Activated effector memory CD4-positive, alpha-beta T cell treated with Interleukin-2 at 50 U/mL for 16 hours (primary cell): Measurements from ENCODE around the gene ANKRD11.
A peak's percentile ranks its signal among the peaks of the same experiment; 100 is the strongest.

ENCODE experiments used
- DNase-seq: peaks from one replicate; pipeline ENCODE4 v3.0.0-alpha.2; 2020

ANKRD11 gene

DNA sequence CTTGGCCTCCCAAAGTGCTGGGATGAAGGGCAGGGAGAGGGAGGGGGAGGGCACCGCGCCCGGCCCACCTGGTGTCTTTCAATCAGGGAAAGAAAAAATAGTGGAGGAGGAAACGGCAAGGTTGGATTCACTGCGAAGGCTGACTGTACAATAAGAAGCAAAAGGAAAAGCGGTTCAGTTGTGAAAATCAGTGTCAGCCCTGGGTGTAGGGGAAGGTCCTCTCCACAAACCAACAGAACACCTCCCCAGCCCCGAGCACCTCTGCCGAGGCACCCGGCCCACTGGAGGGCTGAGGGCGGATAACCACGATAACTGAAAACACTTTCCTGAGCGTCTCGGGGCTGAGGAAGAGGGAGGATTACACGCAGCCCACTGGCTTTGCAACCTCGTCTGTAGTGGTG is 16.4 kb upstream of the ANKRD11 start:
- DNase-seq = peak; percentile 4

DNA sequence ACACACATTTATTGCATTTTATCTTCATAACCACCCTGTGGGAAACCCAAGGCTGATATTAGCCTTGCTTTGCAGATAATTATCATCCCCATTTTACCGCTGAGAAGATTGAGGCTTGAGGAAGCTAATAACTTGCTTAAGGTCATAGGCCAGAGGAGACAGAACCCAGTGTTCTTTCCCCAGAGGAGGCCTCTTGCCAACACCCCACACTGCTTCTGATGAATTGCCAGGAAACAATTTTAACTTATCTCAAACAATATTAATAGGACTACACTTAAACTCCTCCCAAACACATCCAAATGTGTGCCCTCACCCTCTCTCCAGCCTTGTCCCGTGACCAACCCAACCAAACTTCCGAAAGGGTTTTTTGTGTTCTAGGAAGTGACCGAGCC is 15.7 kb upstream of the ANKRD11 start:
- DNase-seq = no peak

DNA sequence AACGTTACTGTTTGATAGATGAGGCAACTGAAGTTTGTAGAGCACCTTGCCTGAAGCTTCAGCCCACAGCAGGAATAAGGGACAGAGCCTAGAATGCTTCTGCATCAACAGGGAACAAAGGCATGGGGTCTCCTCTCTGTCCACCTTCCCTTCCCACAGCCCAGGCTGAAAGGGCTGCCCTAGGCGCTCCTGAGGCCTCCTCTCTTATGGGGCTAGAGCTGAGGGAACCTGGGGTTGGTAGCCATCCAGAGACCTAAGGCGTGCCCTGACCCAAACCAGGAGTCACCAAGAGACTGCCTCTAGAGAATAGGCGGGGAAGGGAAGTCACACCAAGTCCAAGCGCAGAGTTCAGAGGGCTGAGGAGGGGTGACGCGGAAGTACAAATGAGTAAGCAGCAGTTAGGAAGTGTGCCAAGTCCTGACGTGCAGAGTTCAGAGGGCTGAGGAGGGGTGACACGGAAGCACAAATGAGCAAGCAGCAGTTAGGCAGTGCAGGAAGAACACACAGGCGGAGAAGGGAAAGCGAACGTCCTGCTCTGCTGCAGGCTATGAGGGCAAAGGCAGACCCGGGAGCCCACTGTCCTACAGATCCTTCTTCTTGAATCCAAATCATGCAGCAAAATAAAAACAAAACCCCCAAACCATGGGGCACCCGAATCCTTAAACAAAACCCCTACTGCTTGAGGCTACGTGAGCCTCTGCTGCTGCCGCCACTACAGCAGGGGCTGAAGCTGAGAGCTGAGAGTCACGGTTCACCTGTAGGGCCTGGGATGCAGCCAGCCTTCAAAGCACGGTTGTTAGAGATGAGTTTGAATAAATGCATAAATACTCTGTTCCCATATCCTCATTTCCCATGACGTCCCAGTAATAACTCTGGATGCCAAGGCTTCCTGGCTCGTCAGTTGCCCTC is 15.1 kb upstream of the ANKRD11 start:
- peak; percentile 82 for DNase-seq

DNA sequence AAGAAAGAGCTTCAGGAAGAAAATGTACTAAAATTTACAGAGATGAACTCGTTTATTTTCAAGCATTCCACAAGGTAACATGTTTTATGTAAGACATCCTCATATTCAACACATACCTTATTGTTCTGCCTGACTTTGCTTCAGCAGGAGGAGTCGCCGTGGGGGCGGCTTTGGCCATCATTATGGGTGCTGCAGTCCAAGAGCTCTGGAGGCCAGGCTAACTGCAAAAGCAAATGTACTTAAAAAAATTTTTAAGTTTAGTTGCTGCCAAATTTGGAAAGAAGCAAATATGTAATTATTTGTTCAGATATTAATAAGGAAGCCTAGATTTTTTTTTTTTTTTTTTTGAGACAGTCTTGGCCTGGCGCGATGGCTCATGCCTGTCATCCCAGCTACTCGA is 13.7 kb upstream of the ANKRD11 start:
- DNase-seq = no peak

DNA sequence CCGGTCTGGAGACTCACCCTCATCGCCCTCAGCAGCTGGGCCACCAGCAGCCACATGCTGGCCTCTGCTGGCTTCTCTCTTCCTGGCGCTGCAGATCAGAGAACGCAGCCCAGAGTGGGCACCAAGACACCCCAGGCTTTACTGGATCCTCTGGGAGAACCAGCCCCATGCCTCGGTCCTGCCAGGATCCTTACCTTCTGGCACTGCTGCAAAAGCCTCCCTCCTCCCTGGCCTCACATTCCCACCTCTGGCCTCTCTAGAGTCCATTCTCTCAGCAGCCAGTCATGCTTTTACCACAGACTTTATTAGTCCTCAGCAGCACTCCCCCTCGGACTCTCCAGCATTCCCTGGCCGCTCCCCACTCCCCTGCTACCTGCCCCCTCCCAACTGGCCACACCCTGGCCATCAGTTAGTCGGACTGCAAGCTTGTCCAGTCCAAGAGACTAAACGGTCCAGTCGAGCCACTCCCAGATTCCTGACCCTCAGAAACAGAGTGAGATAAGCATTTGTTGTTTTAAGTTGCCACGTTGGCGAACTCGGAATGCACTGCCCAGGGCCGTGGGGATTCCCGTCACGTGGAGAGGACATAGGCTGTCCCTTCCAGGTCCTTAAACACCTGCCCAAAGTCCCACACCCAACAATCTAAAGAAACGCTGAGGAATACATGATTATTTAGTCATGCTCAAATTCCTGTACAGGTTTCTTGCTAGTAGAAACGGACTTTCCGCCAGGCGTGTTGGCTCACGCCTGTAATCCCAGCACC is 11.9 kb upstream of the ANKRD11 start:
- no peak for DNase-seq

DNA sequence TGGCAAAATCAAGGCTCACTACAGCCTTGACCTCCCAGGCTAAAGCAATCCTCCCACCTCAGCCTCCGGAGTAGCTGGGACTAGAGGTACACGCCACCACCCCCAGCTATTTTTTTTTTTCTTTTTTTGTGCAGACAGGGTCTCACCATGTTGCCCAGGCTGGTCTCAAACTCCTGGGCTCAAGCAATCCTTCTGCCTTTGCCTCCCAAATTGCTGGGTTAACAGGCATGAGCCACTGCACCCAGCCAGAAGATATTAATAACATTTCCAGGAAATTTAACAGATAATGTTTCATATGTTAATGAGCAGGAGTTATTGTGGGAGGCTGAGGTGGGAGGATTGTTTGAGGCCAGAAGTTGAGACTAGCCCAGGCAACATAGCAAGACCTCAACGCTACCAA is 9.4 kb upstream of the ANKRD11 start:
- no peak for DNase-seq

DNA sequence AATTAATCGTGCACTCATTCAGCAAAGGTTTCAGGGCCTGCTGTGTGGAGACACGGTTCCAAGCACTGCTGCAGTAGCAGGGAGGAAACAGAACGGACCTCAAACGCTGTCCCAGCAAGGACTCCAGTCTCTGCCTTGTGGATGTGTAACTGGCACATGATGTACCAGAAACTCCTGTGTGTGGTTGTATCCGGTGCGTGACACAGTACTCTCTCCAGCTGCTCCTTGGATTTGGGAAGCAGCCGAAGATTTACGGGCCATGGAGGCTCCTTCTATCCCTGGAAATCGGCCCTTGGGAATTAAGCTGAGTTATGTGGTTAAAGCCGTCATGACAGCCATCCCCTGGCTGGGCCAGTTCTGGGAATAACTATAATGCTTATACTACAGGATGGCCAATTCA is 8.5 kb upstream of the ANKRD11 start:
- DNase-seq = no peak

DNA sequence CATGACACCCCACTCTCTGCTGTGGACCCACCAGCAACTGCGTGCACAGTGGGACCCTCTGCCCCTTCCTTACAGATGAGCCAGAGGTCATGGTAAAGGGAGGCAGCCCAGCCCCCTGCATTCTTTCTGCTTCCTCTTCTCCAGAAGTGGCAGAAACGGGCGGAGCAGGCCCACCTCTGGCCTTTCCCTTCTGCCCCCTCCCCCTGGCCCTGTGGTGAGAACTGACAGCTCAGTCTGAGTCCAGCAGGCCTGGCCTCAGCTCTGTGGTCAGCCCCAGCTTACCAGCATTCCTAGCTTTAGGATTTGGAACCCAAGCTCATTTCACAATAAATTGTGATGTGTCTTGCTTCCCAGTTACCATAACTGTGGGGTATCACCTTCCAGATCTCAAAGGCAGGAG is 4.8 kb upstream of the ANKRD11 start:
- no peak for DNase-seq

DNA sequence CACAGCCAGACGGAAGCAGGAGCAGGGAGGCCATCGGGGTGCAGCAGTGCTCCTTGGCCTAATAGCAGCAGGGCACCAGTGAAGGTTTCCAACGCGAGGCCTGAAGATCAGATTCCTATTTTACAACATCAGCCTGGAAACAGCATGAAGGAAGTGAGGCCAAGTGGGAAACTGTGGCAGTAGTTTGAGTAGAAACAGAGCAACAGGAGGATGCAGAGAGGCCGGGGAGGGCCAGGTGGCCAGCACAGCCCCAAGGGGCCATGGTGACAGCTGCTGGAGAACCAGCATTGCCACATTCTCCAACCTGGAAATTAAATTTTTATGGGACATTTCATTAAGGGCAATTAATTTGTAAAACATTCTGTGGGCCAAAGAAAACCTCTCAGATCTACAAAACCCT is 3.4 kb upstream of the ANKRD11 start:
- no peak for DNase-seq

DNA sequence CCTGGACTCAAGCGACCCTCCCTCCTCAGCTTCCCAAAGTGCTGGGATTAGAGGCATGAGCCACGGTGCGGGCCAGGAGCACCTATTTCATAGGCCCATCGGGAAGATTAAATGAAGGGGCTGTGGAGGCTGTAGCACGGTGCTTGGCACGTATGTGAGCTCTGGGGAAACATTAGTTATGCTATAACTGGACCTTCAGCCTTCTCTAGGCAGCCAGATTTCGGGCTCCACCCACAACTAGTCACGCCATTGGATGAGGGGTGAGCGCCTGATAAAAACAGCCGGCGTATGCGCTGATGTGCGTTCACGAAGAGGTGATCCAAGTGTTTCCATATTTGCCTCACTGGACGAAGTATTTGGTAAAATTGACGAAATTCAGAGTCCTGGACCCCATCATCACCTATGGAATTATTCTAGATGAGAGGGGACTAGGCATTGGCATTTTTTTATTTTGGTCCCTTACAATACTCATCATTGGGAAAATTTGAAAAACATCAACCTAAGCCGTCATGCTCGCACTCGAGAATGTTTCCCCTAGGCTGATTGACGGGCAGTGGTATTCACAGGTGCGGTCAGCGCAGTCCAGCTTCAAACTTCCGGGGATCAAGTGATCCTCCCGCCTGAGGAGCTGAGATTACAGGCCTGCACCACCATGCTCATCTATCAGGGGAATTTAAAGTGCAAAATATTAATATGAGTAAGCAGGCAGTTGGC is 1.8 kb upstream of the ANKRD11 start:
- no peak for DNase-seq

DNA sequence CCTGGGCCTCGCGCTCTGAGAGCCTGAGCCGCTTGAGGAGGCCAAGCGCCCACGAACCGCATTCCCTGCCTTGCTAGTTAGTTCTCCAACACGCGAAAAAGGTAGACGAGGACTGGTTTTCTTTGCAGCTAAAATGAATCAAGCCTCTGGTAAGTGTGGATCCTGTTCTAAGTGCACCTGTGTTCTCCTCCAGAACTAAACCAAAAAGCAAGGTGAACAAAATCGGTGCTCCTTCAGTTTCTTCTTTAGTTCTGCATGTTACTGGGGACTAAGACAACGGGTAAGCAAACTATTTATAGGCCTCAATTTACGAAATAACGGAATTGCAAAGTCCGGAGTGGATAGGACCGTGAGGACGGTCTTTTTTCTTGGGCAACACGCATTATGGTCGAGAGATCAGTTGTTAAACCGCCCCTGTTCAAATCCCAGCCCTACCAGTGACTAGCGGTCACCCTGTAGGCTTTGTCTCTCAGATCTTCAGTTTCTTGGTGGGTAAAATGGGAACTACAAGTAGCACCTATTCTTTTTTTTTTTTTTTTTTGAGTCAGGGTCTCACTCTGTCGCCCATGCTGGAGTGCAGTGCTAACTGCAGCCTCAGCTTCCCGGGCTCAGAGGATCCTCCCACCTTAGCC is 993 bp upstream of the ANKRD11 start:
- DNase-seq = no peak

DNA sequence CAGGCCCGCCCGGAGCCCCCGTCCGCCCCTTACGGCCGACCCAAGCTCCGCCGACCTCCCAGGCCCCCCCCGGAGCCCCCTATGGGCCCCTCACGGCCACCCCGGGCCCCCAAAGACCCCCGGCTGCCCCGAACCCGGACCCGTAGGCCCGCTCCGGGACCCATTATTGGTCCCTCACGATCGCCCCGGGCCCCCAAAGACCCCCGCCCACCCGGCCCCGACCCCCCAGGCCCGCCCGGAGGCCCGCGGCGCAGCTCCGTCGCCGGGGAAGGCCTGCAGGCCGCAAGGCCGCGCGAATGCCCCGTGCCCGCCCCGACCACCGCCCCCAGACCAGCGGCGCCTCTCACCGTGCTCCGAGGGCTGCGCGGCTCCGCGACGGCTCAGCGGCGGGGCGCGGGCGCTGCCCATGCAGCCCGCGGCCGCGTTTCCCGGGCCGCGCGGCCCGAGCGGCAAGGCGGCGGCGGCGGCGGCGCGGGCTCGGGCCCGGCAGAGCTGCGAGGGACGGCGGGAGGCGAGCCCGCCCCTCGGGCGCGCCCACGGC is 393 bp downstream of the ANKRD11 start:
- DNase-seq = no peak

DNA sequence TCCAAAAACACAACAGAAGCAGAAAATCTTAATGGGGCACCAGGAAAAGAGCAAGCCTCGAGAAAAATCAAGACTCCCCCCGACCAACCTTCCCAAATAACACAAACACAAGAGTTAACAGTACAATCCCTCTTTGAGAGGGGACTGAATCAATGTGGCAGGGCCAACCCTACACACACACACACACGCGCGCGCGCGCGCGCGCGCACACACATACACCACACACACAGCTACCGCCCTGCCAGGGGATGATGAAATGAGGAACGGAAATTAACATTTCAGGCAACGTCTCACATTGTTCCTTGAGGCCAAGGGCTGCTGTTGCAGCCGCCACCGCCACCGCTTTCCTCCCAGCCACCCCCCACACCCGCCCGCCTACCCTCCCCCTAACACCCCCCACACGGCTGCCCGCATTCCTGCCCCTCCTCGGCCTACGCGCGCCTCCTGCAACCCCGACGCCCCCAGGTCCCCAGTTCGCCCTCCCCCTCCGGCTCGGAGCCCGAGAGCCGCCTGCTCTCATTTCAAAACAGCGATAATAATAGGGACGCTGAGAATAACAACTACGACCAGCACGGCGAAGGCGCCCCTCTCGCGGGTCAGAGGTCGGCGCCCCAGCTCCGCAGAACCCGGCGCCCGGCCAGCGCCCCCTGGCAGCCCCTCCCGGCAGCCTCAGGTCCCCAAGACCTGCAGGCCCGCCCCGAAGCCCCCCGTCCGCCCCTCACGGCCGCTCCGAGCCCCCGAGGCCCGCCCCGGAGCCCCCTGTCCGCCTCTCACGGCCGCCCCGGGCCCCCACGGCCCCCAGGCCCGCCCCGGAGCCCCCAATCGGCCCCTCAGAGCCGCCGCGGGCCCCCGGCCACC is 1.1 kb downstream of the ANKRD11 start:
- DNase-seq = peak; percentile 80

DNA sequence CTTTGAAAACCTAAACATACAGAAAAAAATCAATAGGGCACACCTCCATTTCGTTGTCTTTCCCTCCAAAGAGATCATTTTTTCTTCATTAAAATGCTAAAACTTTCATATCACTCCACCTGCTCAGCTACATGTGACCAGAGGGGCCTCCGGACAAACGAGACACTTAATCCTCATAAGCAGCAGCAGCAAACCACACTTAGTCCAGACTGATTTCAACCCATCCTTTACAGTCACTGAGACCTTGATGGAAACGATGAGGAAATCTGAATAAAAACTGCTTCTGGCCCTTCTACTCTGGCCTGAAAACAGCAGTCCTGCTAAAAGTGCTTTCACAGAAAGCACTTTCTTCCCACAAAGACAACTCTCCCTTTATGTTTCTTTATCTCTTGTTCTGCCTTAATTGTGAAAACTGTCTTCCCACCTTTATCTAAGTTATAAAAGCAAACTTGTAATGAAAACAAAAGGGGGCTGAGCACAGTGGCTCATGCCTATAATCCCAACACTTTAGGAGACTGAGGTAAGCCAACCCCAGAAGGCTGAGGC is 4.6 kb downstream of the ANKRD11 start:
- no peak for DNase-seq

DNA sequence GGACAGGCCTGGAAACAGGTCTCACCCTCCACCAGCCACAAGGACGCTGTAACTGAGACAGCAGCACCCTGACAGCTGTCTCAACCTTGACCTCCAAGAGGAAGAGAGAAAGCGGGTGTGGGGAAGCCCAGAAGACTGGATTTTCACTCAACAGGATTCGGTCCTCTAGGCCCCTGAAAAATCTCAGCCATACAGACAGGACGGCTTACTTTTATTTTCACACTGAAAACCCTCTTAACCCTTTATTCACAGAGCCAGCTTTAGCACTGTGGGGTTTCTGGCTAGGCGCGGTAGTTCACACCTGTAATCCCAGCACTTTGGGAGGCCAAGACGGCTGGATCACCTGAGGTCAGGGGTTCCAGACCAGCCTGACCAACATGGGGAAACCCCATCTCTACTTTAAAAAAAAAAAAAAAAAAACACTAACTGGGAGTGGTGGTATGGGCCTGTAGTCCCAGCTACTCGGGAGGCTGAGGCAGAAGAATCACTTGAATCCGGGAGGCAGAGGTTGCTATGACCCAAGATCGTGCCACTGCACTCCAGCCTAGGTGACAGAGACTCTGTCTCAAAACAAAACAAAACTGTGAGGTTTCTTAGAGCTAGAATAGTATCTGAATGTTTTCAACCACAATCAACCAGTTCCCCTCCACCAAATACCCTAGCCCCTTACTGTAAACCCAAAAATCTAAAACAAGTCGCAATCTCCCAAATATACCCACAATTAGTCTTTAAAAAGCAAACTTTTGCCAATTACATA is 5.3 kb downstream of the ANKRD11 start:
- DNase-seq = no peak

DNA sequence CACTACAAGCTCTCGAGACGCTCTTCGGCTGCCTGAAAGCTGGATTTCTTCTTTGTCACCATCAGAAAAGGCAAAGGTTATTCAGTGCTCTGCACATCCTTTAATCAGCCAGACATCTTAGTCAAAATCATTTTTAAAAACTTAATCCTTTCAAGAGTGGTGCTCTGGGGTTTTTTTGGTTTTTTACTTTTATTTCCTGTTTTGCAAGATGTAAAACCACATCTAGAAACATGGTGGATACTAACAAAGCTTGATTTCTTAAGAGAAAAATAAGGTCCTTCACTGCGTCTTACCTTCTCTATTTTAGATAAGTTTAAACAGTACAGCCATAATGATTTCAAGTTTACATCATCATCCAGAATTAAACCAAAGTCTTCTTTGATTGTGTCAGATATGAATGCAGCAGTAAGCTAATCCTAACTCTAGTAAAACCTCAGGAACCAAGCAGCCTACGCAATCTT is 6.3 kb downstream of the ANKRD11 start:
- DNase-seq = no peak

DNA sequence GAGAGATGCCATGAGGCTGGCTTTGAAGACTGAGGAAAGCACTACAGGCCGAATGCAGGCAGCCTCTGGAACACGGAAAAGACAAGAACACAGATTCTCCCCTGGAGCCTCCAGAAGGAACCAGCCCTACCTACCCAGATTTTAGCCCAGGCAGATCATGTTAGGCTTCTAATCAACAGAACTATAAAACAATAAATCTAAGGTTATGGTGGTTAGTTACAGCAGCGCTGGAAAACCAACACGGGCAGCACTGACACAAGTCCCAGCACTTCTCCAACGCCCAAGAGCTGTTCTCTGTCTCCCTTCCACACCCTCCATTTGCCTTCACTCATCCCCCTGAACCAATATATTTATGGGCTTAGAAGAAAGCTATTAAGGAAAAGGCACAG is 7.5 kb downstream of the ANKRD11 start:
- no peak for DNase-seq

DNA sequence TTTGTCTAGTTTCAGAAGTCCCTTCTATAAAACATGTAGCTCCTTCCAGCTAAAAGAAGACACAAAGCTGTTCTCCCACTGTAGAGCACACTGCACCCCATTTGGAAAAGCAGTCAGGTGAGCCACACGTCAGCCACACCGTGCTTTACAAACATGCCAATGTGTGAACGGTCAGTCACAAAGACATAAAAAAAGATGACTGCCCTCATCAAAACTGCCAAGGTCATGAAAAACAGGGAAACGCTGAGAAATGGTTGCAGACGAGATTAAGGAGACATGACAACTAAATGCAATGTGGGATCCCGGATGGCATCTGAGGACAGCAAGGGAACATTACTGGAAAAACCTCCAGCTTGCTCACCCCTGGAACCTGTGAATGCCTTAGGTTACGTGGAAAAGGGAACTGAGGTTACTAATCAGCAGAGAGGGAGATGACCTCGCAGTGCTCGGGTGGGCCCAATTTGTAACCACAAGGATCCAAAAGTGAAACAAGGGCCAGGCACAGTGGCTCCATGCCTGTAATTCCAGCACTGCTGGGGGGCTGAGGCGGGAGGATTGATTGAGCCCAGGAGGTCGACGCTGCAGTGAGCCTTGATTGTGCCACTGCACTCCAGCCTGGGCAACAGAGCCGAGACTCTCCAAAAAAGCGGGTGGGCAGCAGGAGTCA is 8.1 kb downstream of the ANKRD11 start:
- no peak for DNase-seq

DNA sequence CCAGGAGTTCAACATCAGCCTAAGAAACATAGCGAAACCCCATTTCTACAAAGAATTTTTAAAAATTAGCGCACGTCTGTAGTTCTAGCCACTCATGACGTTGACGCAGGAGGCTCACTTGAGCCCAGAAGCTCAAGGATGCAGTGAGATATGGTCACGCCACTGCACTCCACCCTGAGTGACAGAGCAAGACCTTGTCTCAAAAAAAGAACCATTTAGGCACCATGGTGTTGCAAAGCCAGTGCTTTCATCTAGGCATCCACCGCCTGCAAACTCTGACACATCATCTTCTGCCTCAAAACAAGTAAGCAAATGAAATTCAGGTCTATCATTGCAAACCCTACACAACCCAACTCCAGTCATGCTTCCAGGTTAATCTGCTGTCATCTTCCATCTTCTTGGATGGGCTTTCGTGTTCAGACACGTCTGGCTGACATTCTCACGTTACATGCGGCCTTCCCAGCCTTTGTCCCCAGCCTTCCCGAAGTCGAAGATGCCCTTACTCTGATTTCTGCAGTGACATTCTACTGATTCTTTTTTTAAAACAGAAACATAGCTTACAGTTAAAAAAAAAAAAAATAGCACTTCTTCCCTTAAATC is 8.9 kb downstream of the ANKRD11 start:
- no peak for DNase-seq
